Breast epithelium (tissue), 4 donors: ENCODE data around the gene ZIC5. TPM values are rescaled to one million over a fixed set of nuclear protein-coding genes. Genes with fewer than 3 reads are reported as not detected.
A peak's percentile ranks its signal among the peaks of the same experiment; 100 is the strongest.

Experiments
- DNase-seq, 2 donors: peaks; one replicate each; pipeline ENCODE4 v3.0.0-alpha.2; 2019; ENCODE audit warnings: low spot score in 2 of 2
- H3K27ac ChIP-seq, 2 donors: fragments of 200-600 bp; sonication (generic) in 1 of 2; one replicate each; pipeline ENCODE4 v1.5.1; 2016 to 2019; ENCODE audit warnings: mild to moderate bottlenecking in 1 of 2
- H3K27me3 ChIP-seq, 2 donors: fragments of 200-600 bp; sonication (generic) in 1 of 2; one replicate each; pipeline versions ENCODE4 v1.5.1 to v1.6.0; 2017 to 2019; ENCODE audit warnings: control low read depth in 1 of 2, mild to moderate bottlenecking in 1 of 2
- H3K36me3 ChIP-seq: fragments of 200-600 bp; one replicate; pipeline ENCODE4 v1.5.1; 2019
- H3K4me1 ChIP-seq, 2 donors: fragments of 200-600 bp; sonication (generic); one replicate each; pipeline ENCODE4 v1.5.1; 2016 to 2019; ENCODE audit warnings: control low read depth in 1 of 2
- H3K4me3 ChIP-seq, 3 donors: fragments of 200-600 bp; sonication (generic); 1 replicate in 2 of 3; 2 replicates in 1 of 3; pipeline ENCODE4 v1.5.1; 2016 to 2019; ENCODE audit warnings: mild to moderate bottlenecking in 3 of 3, moderate library complexity in 2 of 3
- H3K9me3 ChIP-seq, 2 donors: fragments of 200-600 bp; sonication (generic) in 1 of 2; one replicate each; pipeline ENCODE4 v1.5.1; 2016 to 2019; ENCODE audit warnings: control low read depth in 1 of 2
- POLR2A ChIP-seq: fragments of 450-650 bp; IDR thresholded peaks from one replicate; pipeline ENCODE4 v1.6.1; 2016; ENCODE audit warnings: antibody characterized with exemption, mild to moderate bottlenecking, moderate library complexity
- POLR2AphosphoS5 ChIP-seq, 3 donors: sonication (generic); formaldehyde crosslinking; IDR thresholded peaks; one replicate each; pipeline ENCODE4 v1.6.1; 2017; ENCODE audit warnings: antibody characterized with exemption in 3 of 3
- intact Hi-C: fragments of 100-400 bp; cut with DNase I; formaldehyde crosslinking; loops from one replicate; pipeline ENCODE4 v1.15.1; 2023; ENCODE audit warnings: low total_unique reads
- total RNA-seq, 3 donors: library from RNA; depleted of rRNA; stranded (reverse); fragments of >200 nt; gene quantifications; one replicate each; pipeline ENCODE4 v1.1.0, GENCODE V29; 2016
- TF ChIP-seq, protein P1 (sequence below), 3 donors: fragments of 450-650 bp; IDR thresholded peaks; one replicate each; pipeline ENCODE4 v1.5.1; 2016 to 2017; ENCODE audit warnings: antibody characterized with exemption in 3 of 3, mild to moderate bottlenecking in 3 of 3, moderate library complexity in 3 of 3

The ZIC5 gene
- total RNA-seq: not detected

- peaks cover 0 to 17% of the 10 kb centered on the region in 2 donors for H3K4me1 ChIP-seq
These were observed at the start of gene ZIC5 for GRCh38 chr13:99971576-99972189. TSS of gene ZIC5 (minus strand) at chr13:99971767. CDS start at chr13:99971603, 164 bp downstream.

GRCh38 chr13:100019780-100020356, 48.3 kb upstream of the ZIC5 start:
- Histone ChIP-seq H3K36me3 (no peaks in the 10 kb centered on the region), H3K9me3 (no peaks in the 10 kb centered on the region), H3K27ac (no peak overlapping the region), H3K4me3 (no peak overlapping the region), H3K4me1 (no peaks in the 10 kb centered on the region), H3K27me3 (peaks cover 0 to 4% of the 10 kb centered on the region in 2 donors)
- intact Hi-C loops: no loop called here
- no peak for DNase-seq
- TF ChIP-seq, protein P1, sequence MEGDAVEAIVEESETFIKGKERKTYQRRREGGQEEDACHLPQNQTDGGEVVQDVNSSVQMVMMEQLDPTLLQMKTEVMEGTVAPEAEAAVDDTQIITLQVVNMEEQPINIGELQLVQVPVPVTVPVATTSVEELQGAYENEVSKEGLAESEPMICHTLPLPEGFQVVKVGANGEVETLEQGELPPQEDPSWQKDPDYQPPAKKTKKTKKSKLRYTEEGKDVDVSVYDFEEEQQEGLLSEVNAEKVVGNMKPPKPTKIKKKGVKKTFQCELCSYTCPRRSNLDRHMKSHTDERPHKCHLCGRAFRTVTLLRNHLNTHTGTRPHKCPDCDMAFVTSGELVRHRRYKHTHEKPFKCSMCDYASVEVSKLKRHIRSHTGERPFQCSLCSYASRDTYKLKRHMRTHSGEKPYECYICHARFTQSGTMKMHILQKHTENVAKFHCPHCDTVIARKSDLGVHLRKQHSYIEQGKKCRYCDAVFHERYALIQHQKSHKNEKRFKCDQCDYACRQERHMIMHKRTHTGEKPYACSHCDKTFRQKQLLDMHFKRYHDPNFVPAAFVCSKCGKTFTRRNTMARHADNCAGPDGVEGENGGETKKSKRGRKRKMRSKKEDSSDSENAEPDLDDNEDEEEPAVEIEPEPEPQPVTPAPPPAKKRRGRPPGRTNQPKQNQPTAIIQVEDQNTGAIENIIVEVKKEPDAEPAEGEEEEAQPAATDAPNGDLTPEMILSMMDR (IDR thresholded peaks at IDR 0.05): no peak
- TF ChIP-seq POLR2A (no peak), POLR2AphosphoS5 (IDR thresholded peaks at IDR 0.05) (no peak)

More at GRCh38 chr13:99971576-99972189, at the start of gene ZIC5:
- DNase-seq: no peak
- intact Hi-C loops: no loop called here
- TF ChIP-seq POLR2A (no peak), POLR2AphosphoS5 (IDR thresholded peaks at IDR 0.05) (no peak)
- Histone ChIP-seq H3K9me3 (no peaks in the 10 kb centered on the region), H3K36me3 (no peaks in the 10 kb centered on the region), H3K27ac (no peak within 1 kb of the TSS), H3K4me3 (peak within 1 kb of the TSS in 2 of 3 donors; percentile 39 to 69), H3K27me3 (peaks cover 28 to 93% of the 10 kb centered on the region in 2 donors)

DNA sequence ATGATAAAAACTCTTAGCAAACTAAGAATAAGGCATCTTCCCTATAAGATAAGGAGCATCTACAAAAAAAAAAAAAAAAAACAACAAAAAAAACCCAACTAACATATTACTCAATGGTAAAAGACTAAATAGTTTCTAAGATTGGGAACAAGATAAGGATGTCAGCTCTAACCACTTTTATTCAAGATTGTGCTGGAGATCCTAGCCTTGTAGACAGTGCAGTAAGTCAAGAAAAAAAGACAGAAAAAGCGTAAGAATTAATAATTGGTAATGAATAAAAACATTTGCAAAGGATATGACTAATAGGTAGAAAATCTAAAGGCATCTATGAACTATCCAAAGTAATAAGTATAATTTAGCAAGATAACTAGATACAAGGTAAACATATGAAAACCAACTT, 43.1 kb upstream of the ZIC5 start:
- TF ChIP-seq, protein P1 (IDR thresholded peaks at IDR 0.05): no peak
- TF ChIP-seq POLR2AphosphoS5 (IDR thresholded peaks at IDR 0.05) (no peak), POLR2A (no peak)
- no peaks in the 10 kb centered on the region for H3K4me1 ChIP-seq
- H3K27me3 ChIP-seq: peaks cover 0 to 4% of the 10 kb centered on the region in 2 donors
- no peaks in the 10 kb centered on the region for H3K9me3 ChIP-seq
- intact Hi-C loops: no loop called here
- DNase-seq: no peak
- H3K27ac ChIP-seq: no peak overlapping the region
- H3K36me3 ChIP-seq: no peaks in the 10 kb centered on the region
- no peak overlapping the region for H3K4me3 ChIP-seq

DNA sequence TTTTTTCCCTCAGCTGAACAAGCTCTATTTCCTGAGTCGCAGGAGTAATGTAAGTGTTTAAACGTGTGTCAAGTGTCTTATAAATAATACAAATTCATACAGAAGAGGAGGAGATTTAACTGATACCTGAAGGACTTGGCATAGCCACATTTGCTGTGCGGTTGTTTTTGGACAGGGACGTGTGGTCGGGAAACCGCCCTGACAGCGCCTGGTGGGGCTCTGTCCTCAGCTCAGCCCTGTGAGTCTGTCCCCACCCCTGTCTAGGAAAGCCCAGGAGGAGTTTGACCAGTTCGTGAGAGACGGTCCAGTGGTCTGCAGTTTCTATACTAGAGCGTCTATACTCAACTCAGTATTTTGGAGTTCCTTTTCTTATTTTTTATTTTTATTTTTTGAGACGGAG, 26.7 kb upstream of the ZIC5 start:
- no peaks in the 10 kb centered on the region for H3K36me3 ChIP-seq
- H3K9me3 ChIP-seq: no peaks in the 10 kb centered on the region
- H3K4me1 ChIP-seq: no peaks in the 10 kb centered on the region
- H3K4me3 ChIP-seq: no peak overlapping the region
- no peak for DNase-seq
- no peak for TF ChIP-seq POLR2AphosphoS5 (IDR thresholded peaks at IDR 0.05)
- TF ChIP-seq, protein P1 (IDR thresholded peaks at IDR 0.05): no peak
- no peak for TF ChIP-seq POLR2A
- H3K27ac ChIP-seq: no peak overlapping the region
- peaks cover 7 to 77% of the 10 kb centered on the region in 2 donors for H3K27me3 ChIP-seq
- intact Hi-C loops: no loop called here

DNA sequence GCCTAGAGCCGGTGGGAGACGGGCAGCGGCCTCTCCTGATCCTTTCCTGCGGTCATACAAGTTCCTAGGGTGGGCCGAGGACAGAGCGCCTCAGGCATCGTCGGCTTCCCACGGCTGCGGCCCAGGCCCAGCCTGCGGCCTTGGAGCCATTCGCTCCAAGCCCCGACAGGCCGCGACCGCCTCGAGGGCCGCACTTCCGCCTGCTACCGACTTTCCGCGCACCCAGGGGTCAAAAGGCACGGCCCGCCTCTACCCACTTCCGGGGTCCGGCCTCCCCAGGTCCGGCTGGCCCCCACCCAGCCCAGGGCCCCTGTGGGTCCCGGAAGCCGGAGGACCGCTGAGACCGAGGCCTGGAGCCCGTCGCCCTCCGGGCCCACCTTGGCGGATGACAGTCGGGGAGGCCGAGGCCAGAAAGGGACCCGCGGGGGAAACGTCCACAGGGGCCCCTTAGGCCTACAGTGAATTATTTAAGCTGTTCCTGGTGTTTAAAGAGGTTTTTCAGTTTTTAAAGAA, 26.2 kb upstream of the ZIC5 start:
- intact Hi-C loops: no loop called here
- no peak overlapping the region for H3K4me3 ChIP-seq
- no peaks in the 10 kb centered on the region for H3K9me3 ChIP-seq
- H3K27ac ChIP-seq: no peak overlapping the region
- H3K4me1 ChIP-seq: no peaks in the 10 kb centered on the region
- no peaks in the 10 kb centered on the region for H3K36me3 ChIP-seq
- TF ChIP-seq POLR2A (no peak), POLR2AphosphoS5 (IDR thresholded peaks at IDR 0.05) (no peak)
- TF ChIP-seq, protein P1 (IDR thresholded peaks at IDR 0.05): no peak
- peaks cover 7 to 77% of the 10 kb centered on the region in 2 donors for H3K27me3 ChIP-seq
- DNase-seq: no peak
